NB4 (cell line): ENCODE data around the gene NPAS2.

Experiments used
- CTCF ChIP-seq: IDR thresholded peaks from one replicate; pipeline ENCODE4 v1.5.1; 2012; ENCODE audit warnings: low read depth, low read length
- MAX ChIP-seq: IDR thresholded peaks from 2 replicates; pipeline ENCODE4 v1.6.1; 2011; ENCODE audit warnings: low read depth, low read length
- MYC ChIP-seq: IDR thresholded peaks from 2 replicates; pipeline ENCODE4 v1.6.1; 2011; ENCODE audit warnings: low read depth, low read length
- POLR2A ChIP-seq: IDR thresholded peaks from 2 replicates; pipeline ENCODE4 v1.6.1; 2011; ENCODE audit warnings: mild to moderate bottlenecking; ENCODE audit not compliant: insufficient read length; ENCODE audit errors: extremely low read depth

- no peak for TF ChIP-seq CTCF
- TF ChIP-seq MYC, result no peak
- TF ChIP-seq POLR2A, result no peak
- no peak for TF ChIP-seq MAX
These were observed 28.0 kb upstream of the NPAS2 start for GRCh38 chr2:100791936-100792308.
